IgD-negative memory B cell (primary cell): ENCODE results near the gene AMPH. TPM values are rescaled to one million over a fixed set of nuclear protein-coding genes. Genes with fewer than 3 reads are reported as not detected.
"Not testable (repeated sequence)": the region's sequence is repeated elsewhere in the genome, so short reads cannot be mapped to it uniquely, and the experiment has no call there.

Experiments
- H3K27ac Mint-ChIP-seq, 3 donors: one replicate each; pipeline ENCODE4 v1.8.0; 2020 to 2022; ENCODE audit warnings: mild to moderate bottlenecking in 3 of 3, mixed read lengths in 3 of 3, moderate library complexity in 1 of 3
- H3K27me3 Mint-ChIP-seq: one replicate; pipeline ENCODE4 v1.8.0; 2021; ENCODE audit warnings: mixed read lengths
- H3K36me3 Mint-ChIP-seq: one replicate; pipeline ENCODE4 v1.8.0; 2020; ENCODE audit warnings: mild to moderate bottlenecking, mixed read lengths
- H3K4me1 Mint-ChIP-seq, 3 donors: one replicate each; pipeline ENCODE4 v1.8.0; 2020 to 2022; ENCODE audit warnings: mixed read lengths in 3 of 3, mild to moderate bottlenecking in 1 of 3
- H3K4me3 Mint-ChIP-seq, 4 donors: one replicate each; pipeline ENCODE4 v1.8.0; 2020 to 2022; ENCODE audit warnings: mild to moderate bottlenecking in 4 of 4, mixed read lengths in 4 of 4, moderate library complexity in 3 of 4
- H3K9me3 Mint-ChIP-seq, 3 donors: one replicate each; pipeline ENCODE4 v1.8.0; 2020 to 2021; ENCODE audit warnings: mixed read lengths in 3 of 3, mild to moderate bottlenecking in 1 of 3
- polyA plus RNA-seq: library from polyadenylated mRNA; unstranded; fragments of 300-500 nt; fragmentation: Illumina TruSeq; gene quantifications from one replicate; pipeline ENCODE4 v1.2.3, GENCODE V29; 2021

Gene AMPH
- polyA plus RNA-seq, 1 donor from 2014 or later, result not detected

- Mint-ChIP-seq H3K4me1 (peaks cover 6 to 18% (median 17%) of the 10 kb centered on the region in 3 donors), H3K9me3 (peaks cover 0 to 6% (median 2%) of the 10 kb centered on the region in 3 donors), H3K27me3 (no peaks in the 10 kb centered on the region), H3K36me3 (peaks cover 3% of the 10 kb centered on the region), H3K27ac (no peak overlapping the region), H3K4me3 (peak overlapping the region in 1 of 4 donors; percentile 21)
Measured at GRCh38 chr7:38432671-38433070, 198.5 kb downstream of the AMPH start.

GRCh38 chr7:38432080-38432479 is 199.1 kb downstream of the AMPH start:
- H3K9me3 Mint-ChIP-seq, result peaks cover 0 to 6% (median 4%) of the 10 kb centered on the region in 3 donors
- peaks cover 3% of the 10 kb centered on the region for H3K36me3 Mint-ChIP-seq
- peaks cover 12 to 24% (median 23%) of the 10 kb centered on the region in 3 donors for H3K4me1 Mint-ChIP-seq
- H3K4me3 Mint-ChIP-seq, result no peak overlapping the region
- H3K27ac Mint-ChIP-seq, result no peak overlapping the region
- peaks cover 2% of the 10 kb centered on the region for H3K27me3 Mint-ChIP-seq

DNA sequence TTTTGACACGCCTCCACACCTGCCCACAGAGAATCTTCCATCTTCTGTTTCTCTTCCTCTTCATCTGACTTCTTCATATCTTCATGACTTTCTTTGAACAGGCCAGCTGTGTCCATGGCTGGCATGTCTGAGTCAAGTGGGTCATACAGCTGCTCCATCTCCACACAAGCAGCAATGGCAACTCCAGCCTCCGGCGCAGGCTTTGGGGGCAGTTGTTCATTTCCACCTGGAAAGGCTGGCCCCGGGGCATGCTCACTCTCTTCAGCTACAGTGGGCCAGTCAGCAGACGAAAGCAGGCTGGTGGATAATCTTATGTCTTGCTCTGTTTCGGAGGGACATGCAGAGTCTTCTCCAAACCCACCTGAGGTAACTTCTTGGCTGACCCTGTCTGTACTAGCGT is 202.1 kb downstream of the AMPH start:
- Mint-ChIP-seq H3K4me1 (peaks cover 34 to 50% (median 46%) of the 10 kb centered on the region in 3 donors), H3K27ac (no peak overlapping the region), H3K4me3 (peak overlapping the region in 2 of 4 donors; percentile 4 to 76), H3K27me3 (peaks cover 2% of the 10 kb centered on the region), H3K36me3 (peaks cover 11% of the 10 kb centered on the region), H3K9me3 (peaks cover 3 to 24% (median 8%) of the 10 kb centered on the region in 3 donors)

GRCh38 chr7:38428041-38428440 is 203.1 kb downstream of the AMPH start:
- Mint-ChIP-seq H3K27ac (no peak overlapping the region), H3K27me3 (peaks cover 2% of the 10 kb centered on the region)

DNA sequence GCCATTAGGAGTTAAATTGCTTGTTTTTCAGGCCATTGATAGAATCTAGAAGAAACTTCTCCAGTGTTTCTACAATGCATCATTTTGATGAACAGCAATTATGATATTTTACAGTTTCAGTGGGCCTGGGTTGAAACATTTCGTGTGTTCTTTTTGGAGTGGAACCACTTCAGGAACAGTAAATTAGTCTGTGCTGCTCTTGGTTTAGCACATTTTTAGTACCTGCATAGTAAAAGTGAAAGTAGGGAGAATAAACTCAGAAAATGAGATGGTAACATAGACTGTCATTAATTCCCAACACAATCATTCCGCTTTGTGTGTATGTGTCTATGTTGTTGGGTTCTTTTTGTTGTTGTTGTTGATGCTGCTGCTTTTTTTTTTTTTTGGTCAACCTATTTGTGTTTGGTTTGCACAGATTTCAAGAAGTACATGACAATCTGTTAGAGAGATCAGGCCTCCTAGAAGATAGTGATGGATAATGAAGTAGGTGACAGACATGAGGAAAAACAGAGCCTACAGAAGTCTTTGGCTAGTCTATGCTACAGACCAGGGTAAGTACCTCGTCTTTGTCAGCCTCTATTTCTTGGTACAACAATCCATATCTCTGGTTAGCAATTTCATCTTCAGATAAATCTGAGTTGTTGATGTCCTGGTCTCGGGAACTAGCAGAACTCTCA is 203.8 kb downstream of the AMPH start:
- H3K27me3 Mint-ChIP-seq, result peaks cover 2% of the 10 kb centered on the region
- H3K27ac Mint-ChIP-seq, result peak overlapping the region in 1 of 3 donors; percentile 81
- H3K9me3 Mint-ChIP-seq, result peaks cover 3 to 32% (median 8%) of the 10 kb centered on the region in 3 donors
- peaks cover 12% of the 10 kb centered on the region for H3K36me3 Mint-ChIP-seq
- peak overlapping the region in 1 of 4 donors; percentile 75 for H3K4me3 Mint-ChIP-seq
- peaks cover 35 to 45% (median 45%) of the 10 kb centered on the region in 3 donors for H3K4me1 Mint-ChIP-seq

More at GRCh38 chr7:38428041-38428440, 203.1 kb downstream of the AMPH start:
- Mint-ChIP-seq H3K4me1 (peaks cover 34 to 45% (median 45%) of the 10 kb centered on the region in 3 donors), H3K9me3 (peaks cover 3 to 32% (median 8%) of the 10 kb centered on the region in 3 donors), H3K36me3 (peaks cover 13% of the 10 kb centered on the region), H3K4me3 (peak overlapping the region in 1 of 4 donors; percentile 18)

DNA sequence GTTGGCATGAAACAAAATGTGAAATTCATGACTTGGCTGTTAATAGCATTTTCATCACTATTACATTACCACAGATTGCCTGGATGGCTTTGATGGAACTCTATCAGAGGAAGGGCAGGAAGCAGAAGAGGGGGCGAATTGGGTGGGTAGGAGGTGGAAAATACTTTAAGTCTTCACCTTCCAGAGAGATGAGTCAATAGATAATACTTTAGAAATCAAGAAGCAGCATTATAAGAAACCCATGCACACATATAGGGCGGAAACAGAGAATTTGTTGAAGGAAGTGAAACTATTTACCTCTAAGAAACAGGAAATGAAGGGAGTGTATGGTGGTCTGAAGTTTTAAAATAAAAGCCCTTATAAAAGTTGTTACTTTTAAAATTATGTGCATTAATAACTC is 205.7 kb downstream of the AMPH start:
- Mint-ChIP-seq H3K9me3 (peaks cover 3 to 29% (median 8%) of the 10 kb centered on the region in 3 donors), H3K4me1 (peaks cover 35 to 45% (median 45%) of the 10 kb centered on the region in 3 donors), H3K4me3 (peak overlapping the region in 3 of 4 donors; percentile 10 to 93 (median 58)), H3K27me3 (peaks cover 2% of the 10 kb centered on the region), H3K36me3 (peaks cover 14% of the 10 kb centered on the region), H3K27ac (peak overlapping the region; percentile 4 to 69 (median 28))

DNA sequence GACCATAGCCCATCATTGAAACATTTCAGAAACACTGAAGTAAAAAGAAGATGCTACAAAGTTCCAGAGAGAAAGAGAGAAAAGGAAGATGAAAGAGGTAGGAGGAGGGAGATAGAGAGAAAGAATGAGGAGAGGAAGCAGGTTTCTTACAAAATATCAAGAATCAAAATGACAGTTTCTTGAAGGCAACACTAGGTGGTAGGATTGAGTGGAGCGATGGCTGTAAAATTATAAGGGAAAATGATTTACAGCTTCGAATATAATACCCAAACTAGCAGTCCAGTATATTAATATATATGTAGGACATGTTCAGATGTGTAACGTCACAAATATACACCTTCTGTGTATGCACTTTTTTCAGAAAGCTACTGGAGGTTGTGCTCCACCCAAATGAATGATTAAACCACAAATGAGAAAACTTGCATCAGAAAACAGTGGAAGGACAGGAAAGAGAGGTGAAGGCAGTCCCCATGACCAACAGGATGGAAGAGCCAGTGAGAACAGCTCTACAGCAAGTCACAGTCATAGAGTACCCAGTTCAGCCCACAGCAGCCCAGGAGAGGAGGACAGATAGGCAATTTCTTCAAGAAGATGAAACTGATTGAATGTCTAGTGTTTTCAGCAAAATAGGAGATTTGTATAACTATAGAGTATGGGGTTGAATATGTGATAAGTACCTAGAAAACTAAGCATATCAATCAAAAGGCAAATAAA is 206.3 kb downstream of the AMPH start:
- Mint-ChIP-seq H3K27ac (peak overlapping the region in 2 of 3 donors; percentile 4 to 59), H3K27me3 (peaks cover 2% of the 10 kb centered on the region), H3K9me3 (peaks cover 3 to 29% (median 8%) of the 10 kb centered on the region in 3 donors), H3K4me3 (peak overlapping the region in 2 of 4 donors; percentile 73 to 93), H3K36me3 (peaks cover 14% of the 10 kb centered on the region), H3K4me1 (peaks cover 35 to 45% (median 44%) of the 10 kb centered on the region in 3 donors)

- Mint-ChIP-seq H3K9me3 (peaks cover 0 to 3% (median 0%) of the 10 kb centered on the region in 3 donors), H3K36me3 (no peaks in the 10 kb centered on the region), H3K4me3 (peak overlapping the region in 3 of 4 donors; percentile 24 to 77 (median 44)), H3K27me3 (peaks cover 2% of the 10 kb centered on the region), H3K4me1 (peaks cover 14 to 27% (median 24%) of the 10 kb centered on the region in 3 donors), H3K27ac (peak overlapping the region in 1 of 3 donors; percentile 6)
Measured at GRCh38 chr7:38413784-38414183, 217.4 kb downstream of the AMPH start.

DNA sequence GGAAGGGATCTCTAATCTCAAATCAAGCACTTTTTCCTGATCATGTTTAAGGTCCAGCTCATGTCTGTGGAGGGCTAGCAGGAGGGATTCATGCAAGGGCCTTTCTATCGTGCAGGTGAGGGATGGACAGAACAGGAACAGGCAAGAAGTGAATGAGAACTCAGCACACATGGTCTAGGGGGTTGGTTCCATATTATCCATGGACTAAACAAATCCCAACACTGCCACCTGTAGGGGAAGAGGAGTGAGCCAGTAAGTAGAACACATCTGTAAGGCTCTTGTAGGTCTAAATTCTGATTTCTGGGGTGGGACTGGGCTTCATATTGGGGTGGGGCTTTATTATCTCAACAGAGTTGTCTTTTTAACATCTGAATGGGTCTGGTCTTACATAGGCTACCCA is 219.8 kb downstream of the AMPH start:
- H3K36me3 Mint-ChIP-seq, result no peaks in the 10 kb centered on the region
- peaks cover 14 to 27% (median 24%) of the 10 kb centered on the region in 3 donors for H3K4me1 Mint-ChIP-seq
- no peaks in the 10 kb centered on the region for H3K27me3 Mint-ChIP-seq
- peak overlapping the region in 1 of 4 donors; percentile 43 for H3K4me3 Mint-ChIP-seq
- peaks cover 0 to 1% (median 0%) of the 10 kb centered on the region in 3 donors for H3K9me3 Mint-ChIP-seq
- H3K27ac Mint-ChIP-seq, result peak overlapping the region in 1 of 3 donors; percentile 65

- no peak overlapping the region for H3K27ac Mint-ChIP-seq
- H3K4me3 Mint-ChIP-seq, result no peak overlapping the region
Measured at GRCh38 chr7:38410056-38410455, 221.1 kb downstream of the AMPH start.

DNA sequence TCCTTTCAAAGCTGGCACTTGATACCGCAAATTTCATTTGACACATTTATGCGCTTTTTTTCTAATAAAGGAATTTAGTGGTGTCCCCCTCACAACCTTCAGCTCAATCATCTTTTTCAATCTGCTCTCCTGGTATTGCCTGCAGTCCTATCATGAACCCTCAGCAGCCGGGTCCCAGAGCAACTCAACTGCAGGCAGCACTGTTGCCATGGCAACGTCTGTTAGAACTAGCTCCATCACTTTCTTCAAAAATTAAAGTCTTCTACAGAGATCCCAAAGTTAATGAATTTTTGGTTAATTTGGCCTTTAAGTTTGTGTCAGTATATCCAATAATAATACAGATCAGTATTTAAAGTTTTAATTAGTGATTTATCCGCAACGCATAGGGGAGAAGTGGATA is 221.6 kb downstream of the AMPH start:
- Mint-ChIP-seq H3K27me3 (peaks cover 1% of the 10 kb centered on the region), H3K27ac (no peak overlapping the region), H3K9me3 (peaks cover 0 to 10% (median 5%) of the 10 kb centered on the region in 3 donors), H3K36me3 (peaks cover 3% of the 10 kb centered on the region), H3K4me1 (peaks cover 14 to 27% (median 24%) of the 10 kb centered on the region in 3 donors), H3K4me3 (no peak overlapping the region)

More at GRCh38 chr7:38410056-38410455, 221.1 kb downstream of the AMPH start:
- Mint-ChIP-seq H3K27me3 (peaks cover 1% of the 10 kb centered on the region), H3K9me3 (peaks cover 0 to 4% (median 4%) of the 10 kb centered on the region in 3 donors), H3K36me3 (no peaks in the 10 kb centered on the region), H3K4me1 (peaks cover 14 to 27% (median 24%) of the 10 kb centered on the region in 3 donors)

GRCh38 chr7:38398725-38399321 is 232.3 kb downstream of the AMPH start:
- H3K4me3 Mint-ChIP-seq, result no peak overlapping the region
- no peaks in the 10 kb centered on the region for H3K27me3 Mint-ChIP-seq
- no peak overlapping the region for H3K27ac Mint-ChIP-seq
- H3K36me3 Mint-ChIP-seq, result no peaks in the 10 kb centered on the region
- peaks cover 14 to 22% (median 17%) of the 10 kb centered on the region in 3 donors for H3K4me1 Mint-ChIP-seq
- H3K9me3 Mint-ChIP-seq, result no peaks in the 10 kb centered on the region

GRCh38 chr7:38396852-38397251 is 234.3 kb downstream of the AMPH start:
- Mint-ChIP-seq H3K4me3 (no peak overlapping the region), H3K36me3 (peaks cover 3% of the 10 kb centered on the region), H3K9me3 (no peaks in the 10 kb centered on the region), H3K4me1 (peaks cover 15 to 20% (median 18%) of the 10 kb centered on the region in 3 donors), H3K27me3 (no peaks in the 10 kb centered on the region), H3K27ac (no peak overlapping the region)

- H3K4me3 Mint-ChIP-seq, H3K36me3 Mint-ChIP-seq, H3K9me3 Mint-ChIP-seq, H3K27me3 Mint-ChIP-seq, H3K27ac Mint-ChIP-seq: not testable (repeated sequence)
- H3K4me1 Mint-ChIP-seq, result peaks cover 11 to 17% (median 15%) of the 10 kb centered on the region in 3 donors
Measured at GRCh38 chr7:38395921-38396552, 235.1 kb downstream of the AMPH start.
